Ectodermal cell (in vitro differentiated cells): ENCODE measurements around the gene VCAM1.
"Not testable (repeated sequence)": the region's sequence is repeated elsewhere in the genome, so short reads cannot be mapped to it uniquely, and the experiment has no call there.

Experiments
- H3K27ac ChIP-seq: 2 replicates; pipeline ENCODE4 v1.7.0; 2013; ENCODE audit warnings: mild to moderate bottlenecking, low read depth, low read length; ENCODE audit not compliant: insufficient read depth, poor library complexity, severe bottlenecking
- H3K27me3 ChIP-seq: 2 replicates; pipeline ENCODE4 v1.7.0; 2013; ENCODE audit warnings: mild to moderate bottlenecking, low read length; ENCODE audit not compliant: insufficient read depth, control insufficient read depth, poor library complexity, severe bottlenecking
- H3K36me3 ChIP-seq: one replicate; pipeline ENCODE4 v1.7.0; 2013; ENCODE audit warnings: low read length; ENCODE audit not compliant: control insufficient read depth, insufficient read depth
- H3K4me1 ChIP-seq: one replicate; pipeline ENCODE4 v1.7.0; 2013; ENCODE audit warnings: low read length; ENCODE audit not compliant: control insufficient read depth, insufficient read depth
- H3K4me3 ChIP-seq: 2 replicates; pipeline ENCODE4 v1.7.0; 2013; ENCODE audit warnings: low read depth, low read length, control low read depth; ENCODE audit not compliant: insufficient read depth
- H3K9me3 ChIP-seq: 2 replicates; pipeline ENCODE4 v1.7.0; 2013; ENCODE audit warnings: mild to moderate bottlenecking, low read length, moderate library complexity; ENCODE audit not compliant: control insufficient read depth
- WGBS, 2 experiments: methylation state at CpG; one replicate each; pipeline ENCODE4 v1.1.7; 2013; ENCODE audit warnings: missing lambda C conversion rate in 2 of 2; 5-methylcytosine and 5-hydroxymethylcytosine counted together

Gene VCAM1

DNA sequence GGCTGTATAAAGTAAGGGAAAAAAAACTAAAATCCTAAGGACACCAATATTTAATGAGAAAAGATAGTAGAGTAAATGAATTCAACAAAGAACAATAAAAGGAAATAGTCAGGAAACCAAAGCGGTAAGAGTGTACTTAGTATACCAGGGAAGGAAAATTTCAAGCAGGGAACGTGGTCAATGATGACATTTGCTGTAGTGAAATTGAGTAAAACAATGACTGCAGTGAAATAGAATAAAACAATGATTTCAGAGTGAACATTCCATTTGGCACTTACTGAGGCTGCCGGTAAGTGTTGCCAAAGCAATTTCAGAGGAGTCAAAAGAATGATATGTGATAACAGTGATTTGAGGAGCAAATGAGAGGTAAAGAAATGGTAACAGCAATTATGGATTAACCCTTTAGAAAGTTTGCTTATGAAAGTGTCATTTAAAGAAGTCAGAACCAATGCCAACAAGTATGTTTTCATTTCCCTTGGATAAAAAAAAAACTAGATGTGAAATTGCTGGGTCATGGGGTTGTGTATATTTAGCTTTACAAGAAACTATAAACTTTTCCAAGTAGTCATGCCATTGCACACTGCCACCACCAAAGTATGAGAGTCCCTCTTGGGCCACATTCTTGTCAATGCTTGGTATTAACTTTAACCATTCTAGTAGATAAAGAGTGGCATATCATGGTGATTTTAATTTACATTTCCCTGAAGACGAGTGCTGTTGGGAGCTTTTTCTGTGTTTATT is 50.5 kb downstream of the VCAM1 start:
- 93 to 97% methylated on average over 3 to 4 of the region's 4 CpGs for WGBS, 2 experiments
- no peaks in the 10 kb centered on the region for H3K36me3 ChIP-seq
- H3K4me1 ChIP-seq = no peaks in the 10 kb centered on the region
- no peak overlapping the region for H3K27ac ChIP-seq
- no peak overlapping the region for H3K4me3 ChIP-seq
- H3K27me3 ChIP-seq = no peaks in the 10 kb centered on the region
- no peaks in the 10 kb centered on the region for H3K9me3 ChIP-seq

DNA sequence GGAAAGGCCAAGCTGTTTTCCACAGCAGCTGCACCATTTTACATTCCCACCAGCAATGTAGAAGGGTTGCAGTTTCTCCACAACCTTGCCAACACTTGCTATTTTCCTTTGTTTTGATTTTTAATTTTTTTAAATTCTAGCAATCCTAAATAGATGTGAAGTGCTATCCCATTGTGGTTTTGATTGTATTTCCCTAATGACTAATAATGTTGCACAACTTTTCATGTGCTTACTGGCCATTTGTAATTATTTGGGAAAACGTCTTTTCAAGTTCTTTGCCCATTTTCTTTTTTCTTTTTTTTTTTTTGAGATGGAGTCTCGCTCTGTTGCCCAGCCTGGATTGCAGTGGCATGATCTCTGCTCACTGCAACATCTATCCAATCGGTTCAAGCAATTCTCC is 53.9 kb downstream of the VCAM1 start:
- no peaks in the 10 kb centered on the region for H3K27me3 ChIP-seq
- 87 to 88% methylated on average over 3 of the region's 3 CpGs for WGBS, 2 experiments
- no peak overlapping the region for H3K4me3 ChIP-seq
- no peaks in the 10 kb centered on the region for H3K36me3 ChIP-seq
- H3K27ac ChIP-seq = no peak overlapping the region
- no peaks in the 10 kb centered on the region for H3K9me3 ChIP-seq
- H3K4me1 ChIP-seq = no peaks in the 10 kb centered on the region

DNA sequence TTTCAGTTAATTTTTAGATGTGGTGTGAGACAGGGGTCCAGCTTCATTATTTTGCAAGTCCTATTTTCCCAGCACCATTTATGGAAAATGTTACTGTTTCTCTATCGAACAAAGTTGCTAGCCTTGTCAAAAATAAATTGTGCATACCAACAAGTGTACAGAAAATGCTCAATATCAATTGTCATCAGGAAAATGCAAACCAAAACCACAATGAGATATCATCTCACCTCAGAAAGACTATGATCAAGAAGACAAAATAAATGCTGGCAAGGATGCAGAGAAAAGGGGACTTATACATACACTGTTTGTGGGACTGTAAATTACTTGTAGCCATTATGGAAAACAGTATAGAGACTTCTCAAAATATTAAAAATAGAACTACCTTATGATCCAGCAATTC is 54.8 kb downstream of the VCAM1 start:
- no peaks in the 10 kb centered on the region for H3K36me3 ChIP-seq
- WGBS, 2 experiments = 88 to 93% methylated on average over 1 of the region's 1 CpG
- no peaks in the 10 kb centered on the region for H3K27me3 ChIP-seq
- H3K27ac ChIP-seq = no peak overlapping the region
- H3K4me1 ChIP-seq = no peaks in the 10 kb centered on the region
- no peak overlapping the region for H3K4me3 ChIP-seq
- H3K9me3 ChIP-seq = no peaks in the 10 kb centered on the region

GRCh38 chr1:100775483-100775882 is 55.9 kb downstream of the VCAM1 start:
- no peak overlapping the region for H3K4me3 ChIP-seq
- no peaks in the 10 kb centered on the region for H3K36me3 ChIP-seq
- no peaks in the 10 kb centered on the region for H3K9me3 ChIP-seq
- 95 to 98% methylated on average over 4 of the region's 4 CpGs for WGBS, 2 experiments
- no peak overlapping the region for H3K27ac ChIP-seq
- H3K27me3 ChIP-seq = no peaks in the 10 kb centered on the region
- H3K4me1 ChIP-seq = no peaks in the 10 kb centered on the region

- no peak overlapping the region for H3K27ac ChIP-seq
- H3K9me3 ChIP-seq = no peaks in the 10 kb centered on the region
- H3K4me3 ChIP-seq = no peak overlapping the region
- no peaks in the 10 kb centered on the region for H3K4me1 ChIP-seq
- H3K36me3 ChIP-seq = no peaks in the 10 kb centered on the region
- H3K27me3 ChIP-seq = no peaks in the 10 kb centered on the region
Observed at GRCh38 chr1:100778748-100779147, 59.2 kb downstream of the VCAM1 start.

DNA sequence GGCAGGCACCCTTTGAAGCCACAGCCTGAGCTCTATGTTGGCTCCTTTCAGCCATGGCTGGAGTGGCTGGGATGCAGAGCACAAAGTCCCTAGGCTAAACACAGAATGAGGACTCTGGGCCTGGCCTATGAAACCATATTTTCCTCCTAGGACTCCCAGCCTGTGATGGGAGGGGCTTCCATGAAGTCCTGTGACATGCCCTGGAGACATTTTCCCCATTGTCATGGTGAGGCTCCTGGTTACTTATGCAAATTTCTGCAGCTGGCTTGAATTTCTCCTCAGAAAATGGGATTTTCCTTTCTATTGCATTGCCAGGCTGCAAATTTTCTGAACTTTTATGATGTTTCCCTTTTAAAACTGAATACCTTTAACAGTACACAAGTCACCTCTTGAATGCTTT is 61.3 kb downstream of the VCAM1 start:
- no peaks in the 10 kb centered on the region for H3K27me3 ChIP-seq
- no peak overlapping the region for H3K4me3 ChIP-seq
- no peaks in the 10 kb centered on the region for H3K4me1 ChIP-seq
- no peaks in the 10 kb centered on the region for H3K9me3 ChIP-seq
- H3K36me3 ChIP-seq = no peaks in the 10 kb centered on the region
- H3K27ac ChIP-seq = no peak overlapping the region

- 88 to 96% methylated on average over 3 of the region's 3 CpGs for WGBS, 2 experiments
Observed at GRCh38 chr1:100781728-100782127, 62.2 kb downstream of the VCAM1 start.

DNA sequence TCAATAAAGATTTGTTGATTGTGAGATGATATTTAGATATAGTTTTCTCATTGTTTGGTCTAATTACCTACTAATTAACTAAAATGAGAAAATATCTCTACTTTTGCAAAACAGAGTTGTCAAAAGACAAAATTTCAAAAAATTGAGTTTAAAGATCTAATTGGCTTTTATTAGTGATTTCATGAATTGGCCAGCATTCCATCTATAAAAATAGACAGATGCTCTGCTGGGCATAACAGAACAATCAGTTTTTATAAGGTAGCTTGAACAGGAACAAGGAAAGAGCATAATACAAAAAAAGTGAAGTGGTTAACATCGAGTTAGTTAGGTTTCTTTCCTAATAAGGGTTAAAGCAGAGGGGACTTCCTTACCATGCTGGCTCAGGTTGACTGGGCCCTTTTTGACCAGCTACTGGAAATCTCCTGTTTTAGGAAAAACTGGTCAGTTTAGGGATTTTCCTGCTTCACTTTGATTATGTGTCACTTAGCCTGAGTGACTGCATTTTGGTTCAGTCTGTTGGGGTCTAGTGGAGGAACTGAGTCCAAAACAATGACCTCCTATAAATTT is 63.0 kb downstream of the VCAM1 start:
- no peaks in the 10 kb centered on the region for H3K36me3 ChIP-seq
- no peak overlapping the region for H3K4me3 ChIP-seq
- WGBS, 2 experiments = 93 to 96% methylated on average over 1 of the region's 1 CpG

More at GRCh38 chr1:100781728-100782127, 62.2 kb downstream of the VCAM1 start:
- H3K4me3 ChIP-seq, H3K9me3 ChIP-seq, H3K36me3 ChIP-seq, H3K27me3 ChIP-seq, H3K27ac ChIP-seq, H3K4me1 ChIP-seq: not testable (repeated sequence)

GRCh38 chr1:100785470-100786052 is 66.0 kb downstream of the VCAM1 start:
- Histone ChIP-seq H3K27me3 (no peaks in the 10 kb centered on the region), H3K27ac (no peak overlapping the region), H3K9me3 (no peaks in the 10 kb centered on the region), H3K36me3 (no peaks in the 10 kb centered on the region), H3K4me1 (no peaks in the 10 kb centered on the region), H3K4me3 (no peak overlapping the region)
- WGBS, 2 experiments = 72 to 79% methylated on average over 4 to 5 of the region's 5 CpGs

More for the DNA sequence above, 63.0 kb downstream of the VCAM1 start:
- H3K27ac ChIP-seq = no peak overlapping the region
- H3K9me3 ChIP-seq = no peaks in the 10 kb centered on the region
- no peaks in the 10 kb centered on the region for H3K4me1 ChIP-seq
- H3K27me3 ChIP-seq = no peaks in the 10 kb centered on the region

- no peak overlapping the region for H3K27ac ChIP-seq
- H3K36me3 ChIP-seq = no peaks in the 10 kb centered on the region
- WGBS, 2 experiments = 95 to 100% methylated on average over 2 of the region's 2 CpGs
- no peaks in the 10 kb centered on the region for H3K27me3 ChIP-seq
- H3K4me3 ChIP-seq = no peak overlapping the region
- H3K9me3 ChIP-seq = no peaks in the 10 kb centered on the region
- H3K4me1 ChIP-seq = no peaks in the 10 kb centered on the region
Observed at GRCh38 chr1:100786870-100787269, 67.3 kb downstream of the VCAM1 start.
